ENCODE data around the gene GPAM. TPM values are rescaled to one million over a fixed set of nuclear protein-coding genes. Genes with fewer than 3 reads are reported as not detected.
A peak's percentile ranks its signal among the peaks of the same experiment; 100 is the strongest.

Gene GPAM
- total and polyA plus RNA-seq, 11 donors = 5.8 to 104 (median 16.9) TPM

DNA sequence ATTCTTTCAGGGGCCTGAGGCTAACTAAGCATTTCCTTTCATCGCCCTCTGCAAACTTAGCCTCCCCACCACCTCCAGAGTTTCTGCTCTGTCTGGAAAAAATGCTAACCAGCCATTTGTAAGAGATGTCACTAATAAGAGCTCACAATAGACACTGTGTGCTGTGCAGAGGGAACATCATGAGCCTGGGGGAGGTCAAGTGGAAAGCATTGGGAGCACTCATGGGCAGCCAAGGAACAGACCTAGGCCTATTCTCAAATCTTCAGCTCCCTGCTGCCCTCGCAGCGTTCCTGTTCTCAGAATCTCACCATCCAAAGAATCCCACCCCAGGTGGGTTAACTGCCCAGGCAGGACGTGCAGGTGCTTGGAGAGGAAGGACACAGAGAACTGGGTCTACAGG lies 27.1 kb upstream of the GPAM start:
- intact Hi-C loops (cut with DNase I) = no loop called here

DNA sequence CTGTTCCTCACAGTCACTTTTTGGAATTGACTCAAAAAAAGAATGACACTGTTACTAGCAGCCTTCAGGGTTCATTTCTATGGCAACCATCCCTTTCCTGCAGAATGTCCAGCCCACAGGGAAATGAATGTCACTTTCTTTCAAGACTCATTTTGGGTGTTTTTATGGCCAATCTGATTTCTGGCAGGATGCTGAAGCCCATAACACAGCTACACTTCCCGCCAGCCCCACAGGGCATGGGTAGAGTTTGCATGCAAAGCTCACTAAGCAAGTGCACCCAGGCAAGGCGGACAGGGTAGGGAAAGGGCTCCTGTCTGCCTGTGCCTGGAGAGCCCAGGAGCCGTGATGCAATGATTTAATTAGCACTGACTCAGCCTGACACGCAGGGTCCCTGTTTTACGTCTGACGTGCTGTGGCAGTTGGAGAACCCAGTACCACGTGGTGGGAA lies 26.1 kb upstream of the GPAM start:
- DNase-seq (no peak), ATAC-seq (peak in 3 of 4 donors; percentile 34 to 49 (median 37))
- Histone ChIP-seq H3K36me3 (no peaks in the 10 kb centered on the region), H3K27me3 (peaks cover 0 to 8% (median 0%) of the 10 kb centered on the region in 9 donors), H3K9me3 (no peaks in the 10 kb centered on the region), H3K27ac (peak overlapping the region in 3 of 12 donors; percentile 24 to 42 (median 34)), H3K4me1 (peaks cover 0 to 12% (median 0%) of the 10 kb centered on the region in 12 donors), H3K4me3 (no peak overlapping the region)
- intact Hi-C loops (cut with DNase I) = no loop called here
- TF ChIP-seq, protein P1, sequence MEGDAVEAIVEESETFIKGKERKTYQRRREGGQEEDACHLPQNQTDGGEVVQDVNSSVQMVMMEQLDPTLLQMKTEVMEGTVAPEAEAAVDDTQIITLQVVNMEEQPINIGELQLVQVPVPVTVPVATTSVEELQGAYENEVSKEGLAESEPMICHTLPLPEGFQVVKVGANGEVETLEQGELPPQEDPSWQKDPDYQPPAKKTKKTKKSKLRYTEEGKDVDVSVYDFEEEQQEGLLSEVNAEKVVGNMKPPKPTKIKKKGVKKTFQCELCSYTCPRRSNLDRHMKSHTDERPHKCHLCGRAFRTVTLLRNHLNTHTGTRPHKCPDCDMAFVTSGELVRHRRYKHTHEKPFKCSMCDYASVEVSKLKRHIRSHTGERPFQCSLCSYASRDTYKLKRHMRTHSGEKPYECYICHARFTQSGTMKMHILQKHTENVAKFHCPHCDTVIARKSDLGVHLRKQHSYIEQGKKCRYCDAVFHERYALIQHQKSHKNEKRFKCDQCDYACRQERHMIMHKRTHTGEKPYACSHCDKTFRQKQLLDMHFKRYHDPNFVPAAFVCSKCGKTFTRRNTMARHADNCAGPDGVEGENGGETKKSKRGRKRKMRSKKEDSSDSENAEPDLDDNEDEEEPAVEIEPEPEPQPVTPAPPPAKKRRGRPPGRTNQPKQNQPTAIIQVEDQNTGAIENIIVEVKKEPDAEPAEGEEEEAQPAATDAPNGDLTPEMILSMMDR (IDR thresholded peaks at IDR 0.05) = no peak
- no peak for TF ChIP-seq POLR2A (IDR thresholded peaks at IDR 0.05)
- WGBS, 4 donors = 44 to 52% (median 48%) methylated on average over 7 of the region's 7 CpGs

More for the DNA sequence above, 27.1 kb upstream of the GPAM start:
- ATAC-seq (no peak), DNase-seq (no peak)
- peaks cover 0 to 13% (median 0%) of the 10 kb centered on the region in 12 donors for H3K4me1 ChIP-seq
- 77 to 89% (median 79%) methylated on average over 4 of the region's 4 CpGs for WGBS, 4 donors
- no peak overlapping the region for H3K4me3 ChIP-seq
- no peak overlapping the region for H3K27ac ChIP-seq
- no peaks in the 10 kb centered on the region for H3K9me3 ChIP-seq
- H3K27me3 ChIP-seq = peaks cover 0 to 8% (median 0%) of the 10 kb centered on the region in 9 donors
- no peaks in the 10 kb centered on the region for H3K36me3 ChIP-seq
- no peak for TF ChIP-seq POLR2A (IDR thresholded peaks at IDR 0.05)
- TF ChIP-seq, protein P1 (IDR thresholded peaks at IDR 0.05) = no peak

DNA sequence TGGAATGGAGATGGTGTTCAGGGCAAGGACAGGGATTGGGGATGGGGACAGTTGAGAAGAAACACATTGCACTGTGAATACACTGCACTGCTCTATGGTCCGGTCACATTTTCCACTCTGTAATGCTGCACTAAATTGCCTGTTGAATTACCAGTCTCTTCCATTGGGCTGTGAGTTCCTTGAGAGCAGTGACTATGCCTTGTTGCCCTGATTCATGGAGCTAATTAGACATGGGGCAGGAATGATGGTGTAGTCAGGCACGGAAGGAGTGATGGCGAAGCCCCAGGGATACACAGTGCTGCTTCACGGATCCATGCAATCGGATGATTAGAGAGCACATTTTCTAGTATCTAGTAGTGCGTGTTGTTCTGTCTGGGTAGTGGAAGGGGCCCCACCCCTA lies 25.4 kb upstream of the GPAM start:
- Histone ChIP-seq H3K36me3 (no peaks in the 10 kb centered on the region), H3K27me3 (peaks cover 0 to 8% (median 0%) of the 10 kb centered on the region in 9 donors), H3K9me3 (no peaks in the 10 kb centered on the region), H3K27ac (peak overlapping the region in 5 of 12 donors; percentile 12 to 42 (median 24)), H3K4me1 (peaks cover 0 to 12% (median 0%) of the 10 kb centered on the region in 12 donors), H3K4me3 (no peak overlapping the region)
- ATAC-seq = peak in 3 of 4 donors; percentile 27 to 38 (median 28)
- DNase-seq = no peak
- TF ChIP-seq POLR2A (IDR thresholded peaks at IDR 0.05) = no peak
- TF ChIP-seq, protein P1 (IDR thresholded peaks at IDR 0.05) = no peak
- 58 to 79% (median 75%) methylated on average over 6 of the region's 6 CpGs for WGBS, 4 donors
- intact Hi-C loops (cut with DNase I) = no loop called here

DNA sequence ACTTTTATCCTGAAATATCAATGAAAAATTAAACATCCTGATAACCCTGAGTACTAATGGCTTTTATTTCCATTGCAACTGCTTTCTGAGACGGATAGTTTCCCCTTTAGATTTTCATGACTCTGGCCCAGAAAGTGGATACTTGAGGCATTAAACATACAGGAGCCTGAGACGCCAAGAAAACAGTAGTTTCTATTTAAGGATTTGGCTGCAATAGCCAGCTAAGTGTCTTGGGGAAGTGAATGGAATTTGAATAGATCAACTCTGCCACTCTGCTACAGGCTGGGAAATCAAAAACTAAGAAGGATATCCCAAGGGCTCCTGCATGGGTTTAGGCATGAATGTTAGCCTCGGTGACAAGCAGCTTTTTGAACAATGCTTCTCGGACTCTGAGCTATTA lies 24.7 kb upstream of the GPAM start:
- no peak overlapping the region for H3K4me3 ChIP-seq
- H3K9me3 ChIP-seq = no peaks in the 10 kb centered on the region
- peaks cover 0 to 12% (median 0%) of the 10 kb centered on the region in 12 donors for H3K4me1 ChIP-seq
- intact Hi-C loops (cut with DNase I) = no loop called here
- TF ChIP-seq, protein P1 (IDR thresholded peaks at IDR 0.05) = no peak
- TF ChIP-seq POLR2A (IDR thresholded peaks at IDR 0.05) = no peak
- H3K27ac ChIP-seq = peak overlapping the region in 2 of 12 donors; percentile 3 to 12
- 30 to 52% (median 40%) methylated on average over 4 of the region's 4 CpGs for WGBS, 4 donors
- no peaks in the 10 kb centered on the region for H3K36me3 ChIP-seq
- H3K27me3 ChIP-seq = peaks cover 0 to 5% (median 0%) of the 10 kb centered on the region in 9 donors
- peak in 1 of 4 donors; percentile 22 for ATAC-seq
- DNase-seq = no peak

Data from heart left ventricle (tissue), 16 donors.